Fibroblast of lung (primary cell): ENCODE measurements around the gene NEGR1. TPM values are rescaled to one million over a fixed set of nuclear protein-coding genes. Genes with fewer than 3 reads are reported as not detected.

Experiments
- DNase-seq, 2 donors: peaks; one replicate each; pipeline versions ENCODE4 v3.0.0 to v3.0.0-alpha.2; 2010; ENCODE audit warnings: low read depth in 2 of 2
- H2AFZ ChIP-seq: 2 replicates; pipeline ENCODE4 v1.5.1; 2012; ENCODE audit warnings: low read length, control low read depth, inconsistent platforms
- H3K27ac ChIP-seq: 2 replicates; pipeline ENCODE4 v1.5.1; 2011; ENCODE audit warnings: low read length, control low read depth; ENCODE audit not compliant: insufficient read depth
- H3K27me3 ChIP-seq: 2 replicates; pipeline ENCODE4 v1.5.1; 2011; ENCODE audit warnings: mild to moderate bottlenecking, low read length; ENCODE audit not compliant: control insufficient read depth, insufficient read depth
- H3K36me3 ChIP-seq: 2 replicates; pipeline ENCODE4 v1.5.1; 2011; ENCODE audit warnings: low read length; ENCODE audit not compliant: control insufficient read depth, insufficient read depth
- H3K4me1 ChIP-seq: 2 replicates; pipeline ENCODE4 v1.5.1; 2011; ENCODE audit warnings: low read length; ENCODE audit not compliant: control insufficient read depth, insufficient read depth; ENCODE audit errors: extremely low read depth
- H3K4me2 ChIP-seq: 2 replicates; pipeline ENCODE4 v1.5.1; 2011; ENCODE audit warnings: low read length, control low read depth; ENCODE audit not compliant: insufficient read depth; ENCODE audit errors: extremely low read depth
- H3K4me3 ChIP-seq, 4 experiments: fragments of 200-600 bp in 1 of 4; sonication (generic) in 1 of 4; replicated peaks in 1 of 4; 2 replicates each; pipeline ENCODE4 v1.5.1; 2011 to 2016; ENCODE audit warnings: low read length in 4 of 4, low read depth in 3 of 4, mild to moderate bottlenecking in 3 of 4, control low read depth in 2 of 4, inconsistent platforms in 1 of 4, mixed read lengths in 1 of 4; ENCODE audit not compliant: insufficient read depth in 1 of 4; ENCODE audit errors: control extremely low read depth in 1 of 4
- H3K79me2 ChIP-seq: 2 replicates; pipeline ENCODE4 v1.5.1; 2012; ENCODE audit warnings: mild to moderate bottlenecking, low read length, inconsistent platforms; ENCODE audit not compliant: control insufficient read depth, insufficient read depth
- H3K9ac ChIP-seq: 2 replicates; pipeline ENCODE4 v1.5.1; 2011; ENCODE audit warnings: mild to moderate bottlenecking, low read length, control low read depth; ENCODE audit not compliant: insufficient read depth
- H3K9me3 ChIP-seq: 2 replicates; pipeline ENCODE4 v1.5.1; 2012; ENCODE audit warnings: low read depth, low read length; ENCODE audit not compliant: control insufficient read depth, insufficient read depth
- H4K20me1 ChIP-seq: 2 replicates; pipeline ENCODE4 v1.5.1; 2011; ENCODE audit warnings: low read length; ENCODE audit not compliant: control insufficient read depth, insufficient read depth; ENCODE audit errors: extremely low read depth
- EZH2 ChIP-seq: IDR thresholded peaks from 2 replicates; pipeline ENCODE4 v1.5.1; 2012; ENCODE audit warnings: low read length, control low read depth, mild to moderate bottlenecking; ENCODE audit errors: missing control alignments
- polyA plus RNA-seq, 2 donors: library from polyadenylated mRNA; depleted of rRNA in 1 of 2; stranded (reverse) in 1 of 2; unstranded in 1 of 2; fragments of >200 nt; gene quantifications; 2 replicates each; pipeline ENCODE4 v1.2.1, GENCODE V29; 2011 to 2012; ENCODE audit warnings: missing spikeins in 1 of 2
- total RNA-seq: library from RNA; depleted of rRNA; stranded (reverse); fragments of >200 nt; gene quantifications from 2 replicates; pipeline ENCODE4 v1.2.1, GENCODE V29; 2014
- TF ChIP-seq, protein P1 (sequence below), 2 donors: IDR thresholded peaks in 1 of 2; conservative IDR thresholded peaks in 1 of 2; 1 replicate in 1 of 2; 2 replicates in 1 of 2; pipeline ENCODE4 v1.5.1; 2011 to 2012; ENCODE audit warnings: low read length in 2 of 2, control low read depth in 1 of 2, inconsistent platforms in 1 of 2, low read depth in 1 of 2, mild to moderate bottlenecking in 1 of 2

NEGR1 gene
- total and polyA plus RNA-seq, 2 donors (not counting 1 experiment from before 2014, with no cell fraction given), result 3.1 to 9.4 TPM

DNA sequence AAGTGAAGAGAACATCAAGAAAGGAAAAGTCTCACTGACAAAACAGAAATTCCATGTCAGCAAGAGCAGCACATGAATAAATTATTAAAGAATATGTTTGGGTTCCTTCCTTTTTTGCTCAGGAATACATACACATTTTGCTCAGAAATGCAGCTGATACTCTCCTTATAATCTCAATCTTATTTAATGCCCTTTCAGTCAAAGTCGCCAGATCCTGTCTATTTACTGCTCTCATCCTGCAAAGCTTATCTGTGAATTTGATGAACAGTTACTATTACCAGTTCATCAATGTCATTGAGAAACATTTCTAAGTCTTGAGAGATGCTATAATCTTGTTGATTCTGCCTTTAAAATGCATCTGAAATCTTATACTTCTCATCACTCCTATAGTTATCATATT, 658.5 kb downstream of the NEGR1 start:
- Histone ChIP-seq H3K27ac (no peak overlapping the region), H3K4me2 (no peak overlapping the region), H3K9me3 (no peaks in the 10 kb centered on the region), H3K79me2 (no peaks in the 10 kb centered on the region), H3K4me3 (no peak overlapping the region), H3K36me3 (no peaks in the 10 kb centered on the region), H4K20me1 (peaks cover 2% of the 10 kb centered on the region), H3K9ac (no peak overlapping the region), H2AFZ (no peak overlapping the region), H3K27me3 (no peaks in the 10 kb centered on the region), H3K4me1 (peaks cover 2% of the 10 kb centered on the region)
- no peak for DNase-seq
- no peak for TF ChIP-seq EZH2
- TF ChIP-seq, protein P1, sequence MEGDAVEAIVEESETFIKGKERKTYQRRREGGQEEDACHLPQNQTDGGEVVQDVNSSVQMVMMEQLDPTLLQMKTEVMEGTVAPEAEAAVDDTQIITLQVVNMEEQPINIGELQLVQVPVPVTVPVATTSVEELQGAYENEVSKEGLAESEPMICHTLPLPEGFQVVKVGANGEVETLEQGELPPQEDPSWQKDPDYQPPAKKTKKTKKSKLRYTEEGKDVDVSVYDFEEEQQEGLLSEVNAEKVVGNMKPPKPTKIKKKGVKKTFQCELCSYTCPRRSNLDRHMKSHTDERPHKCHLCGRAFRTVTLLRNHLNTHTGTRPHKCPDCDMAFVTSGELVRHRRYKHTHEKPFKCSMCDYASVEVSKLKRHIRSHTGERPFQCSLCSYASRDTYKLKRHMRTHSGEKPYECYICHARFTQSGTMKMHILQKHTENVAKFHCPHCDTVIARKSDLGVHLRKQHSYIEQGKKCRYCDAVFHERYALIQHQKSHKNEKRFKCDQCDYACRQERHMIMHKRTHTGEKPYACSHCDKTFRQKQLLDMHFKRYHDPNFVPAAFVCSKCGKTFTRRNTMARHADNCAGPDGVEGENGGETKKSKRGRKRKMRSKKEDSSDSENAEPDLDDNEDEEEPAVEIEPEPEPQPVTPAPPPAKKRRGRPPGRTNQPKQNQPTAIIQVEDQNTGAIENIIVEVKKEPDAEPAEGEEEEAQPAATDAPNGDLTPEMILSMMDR (conservative IDR thresholded peaks at IDR 0.05 in 1 of 2, IDR thresholded peaks at IDR 0.05 in 1 of 2; ENCODE audit: low read depth in 1 of 2, low read length in 2 of 2), result no peak

DNA sequence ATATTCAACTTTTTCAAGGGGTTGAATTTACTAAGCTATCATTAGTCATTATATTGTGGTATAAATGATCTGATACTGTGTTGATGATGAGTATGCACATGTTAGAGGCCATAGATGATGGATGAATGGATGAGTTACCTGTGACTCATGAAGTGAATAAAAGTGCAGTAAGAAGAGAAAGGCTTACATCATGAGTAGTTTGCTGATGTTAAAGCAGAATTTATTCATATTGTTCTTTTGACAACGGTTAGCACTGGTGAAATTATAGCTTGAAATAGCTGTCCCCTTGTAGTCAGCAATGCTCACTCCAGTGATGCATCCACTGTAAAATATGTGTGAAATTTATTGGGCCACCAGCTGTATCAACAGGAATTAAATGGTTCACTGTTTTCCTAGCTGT, 660.6 kb downstream of the NEGR1 start:
- no peak overlapping the region for H3K9ac ChIP-seq
- H3K27me3 ChIP-seq, result no peaks in the 10 kb centered on the region
- H4K20me1 ChIP-seq, result peaks cover 2% of the 10 kb centered on the region
- H3K9me3 ChIP-seq, result no peaks in the 10 kb centered on the region
- no peaks in the 10 kb centered on the region for H3K36me3 ChIP-seq
- H3K4me2 ChIP-seq, result no peak overlapping the region
- no peak overlapping the region for H3K27ac ChIP-seq
- no peak for TF ChIP-seq EZH2
- TF ChIP-seq, protein P1 (conservative IDR thresholded peaks at IDR 0.05 in 1 of 2, IDR thresholded peaks at IDR 0.05 in 1 of 2; ENCODE audit: low read depth in 1 of 2, low read length in 2 of 2), result no peak
- H3K79me2 ChIP-seq, result no peaks in the 10 kb centered on the region
- peaks cover 2% of the 10 kb centered on the region for H3K4me1 ChIP-seq
- no peak overlapping the region for H3K4me3 ChIP-seq
- H2AFZ ChIP-seq, result no peak overlapping the region
- DNase-seq, result peak; percentile 33 to 90

DNA sequence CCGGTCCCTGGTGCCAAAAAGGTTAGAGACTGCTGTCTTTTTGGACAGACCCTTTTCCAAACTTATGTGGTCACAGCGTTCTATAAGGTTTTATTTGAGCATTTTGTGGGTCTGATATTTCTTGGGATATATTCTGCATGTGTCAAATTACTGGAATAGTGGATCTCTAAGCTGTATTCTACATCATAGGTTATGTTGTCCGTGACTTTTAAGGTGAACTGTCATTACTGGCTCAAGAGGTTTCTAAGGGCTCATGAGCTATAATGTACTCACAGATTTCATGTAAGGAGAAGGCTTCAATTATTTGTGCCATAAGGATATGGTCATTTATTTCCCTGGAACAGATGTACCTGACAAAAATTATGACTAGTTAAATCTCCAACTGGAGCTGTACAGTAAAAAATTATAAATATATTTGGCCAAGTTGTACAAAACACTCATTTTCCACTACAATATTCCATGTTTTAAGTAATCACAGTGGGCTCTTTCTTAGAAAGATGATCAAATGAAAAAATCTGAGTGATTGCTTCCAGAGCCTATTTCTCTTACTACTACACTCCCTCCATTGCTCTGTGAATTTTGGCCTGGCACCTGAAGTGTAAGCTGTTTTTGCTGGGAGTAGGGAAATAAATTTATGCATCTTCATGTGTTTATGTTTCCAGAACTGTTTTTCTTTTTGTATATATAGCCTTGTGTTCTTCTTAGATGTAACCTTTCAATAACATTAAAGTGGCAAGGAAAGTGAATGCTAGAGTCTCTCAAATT, 663.4 kb downstream of the NEGR1 start:
- H3K9me3 ChIP-seq, result no peaks in the 10 kb centered on the region
- no peak overlapping the region for H3K9ac ChIP-seq
- no peak for DNase-seq
- TF ChIP-seq, protein P1 (conservative IDR thresholded peaks at IDR 0.05 in 1 of 2, IDR thresholded peaks at IDR 0.05 in 1 of 2; ENCODE audit: low read depth in 1 of 2, low read length in 2 of 2), result no peak
- no peak for TF ChIP-seq EZH2
- no peaks in the 10 kb centered on the region for H3K79me2 ChIP-seq
- H3K27me3 ChIP-seq, result no peaks in the 10 kb centered on the region
- no peaks in the 10 kb centered on the region for H3K36me3 ChIP-seq
- no peak overlapping the region for H3K4me2 ChIP-seq
- peaks cover 2% of the 10 kb centered on the region for H4K20me1 ChIP-seq
- H3K4me1 ChIP-seq, result peaks cover 2% of the 10 kb centered on the region
- no peak overlapping the region for H3K4me3 ChIP-seq
- H3K27ac ChIP-seq, result no peak overlapping the region
- H2AFZ ChIP-seq, result no peak overlapping the region
